Uterus (tissue), 4 donors: Measurements from ENCODE around the gene CCDC50. TPM values are rescaled to one million over a fixed set of nuclear protein-coding genes. Genes with fewer than 3 reads are reported as not detected.

Experiments used
- DNase-seq, 2 donors: peaks; one replicate each; pipeline ENCODE4 v3.0.0-alpha.2; 2019 to 2020
- H3K27ac ChIP-seq, 2 donors: fragments of 200-600 bp; sonication (generic); 1 replicate in 1 of 2; 2 replicates in 1 of 2; pipeline ENCODE4 v1.5.1; 2016 to 2018
- H3K27me3 ChIP-seq, 2 donors: fragments of 200-600 bp; sonication (generic); one replicate each; pipeline ENCODE4 v1.5.1; 2018 to 2019; ENCODE audit warnings: control low read depth in 1 of 2
- H3K36me3 ChIP-seq, 2 donors: fragments of 200-600 bp; sonication (generic); one replicate each; pipeline ENCODE4 v1.5.1; 2019; ENCODE audit warnings: control low read depth in 1 of 2
- H3K4me1 ChIP-seq, 2 donors: fragments of 200-600 bp; sonication (generic); one replicate each; pipeline ENCODE4 v1.5.1; 2018 to 2019; ENCODE audit warnings: control low read depth in 1 of 2
- H3K4me3 ChIP-seq, 2 donors: fragments of 200-600 bp; sonication (generic); 1 replicate in 1 of 2; 2 replicates in 1 of 2; pipeline ENCODE4 v1.5.1; 2018 to 2019; ENCODE audit warnings: mild to moderate bottlenecking in 1 of 2
- H3K9me3 ChIP-seq, 2 donors: fragments of 200-600 bp; sonication (generic); one replicate each; pipeline ENCODE4 v1.5.1; 2019; ENCODE audit warnings: control low read depth in 1 of 2
- CTCF ChIP-seq, 4 experiments: fragments of 200-600 bp in 2 of 4; fragments of 450-650 bp in 2 of 4; sonication (generic) in 2 of 4; IDR thresholded peaks; one replicate each; pipeline ENCODE4 v1.5.1; 2016 to 2019; ENCODE audit warnings: antibody characterized with exemption in 4 of 4, mild to moderate bottlenecking in 2 of 4, moderate library complexity in 1 of 4
- POLR2A ChIP-seq, 2 donors: fragments of 450-650 bp; IDR thresholded peaks; one replicate each; pipeline ENCODE4 v1.6.1; 2016; ENCODE audit warnings: antibody characterized with exemption in 2 of 2, mild to moderate bottlenecking in 1 of 2, moderate library complexity in 1 of 2
- intact Hi-C: fragments of 100-400 bp; cut with DNase I; formaldehyde crosslinking; loops from one replicate; pipeline ENCODE4 v1.15.1; 2023; ENCODE audit warnings: low total_unique reads
- total RNA-seq, 4 donors: library from RNA; depleted of rRNA in 3 of 4; stranded (reverse); fragments of >200 nt in 3 of 4; gene quantifications; one replicate each; pipeline versions ENCODE4 v1.1.0 to v1.2.4, GENCODE V29; 2014 to 2023
- donor health status: DM: yes; HTN: yes; CAD: no.

CCDC50 gene
- total RNA-seq, 4 donors from 2014 or later: 68.4 to 342 (median 96.1) TPM

GRCh38 chr3:191381303-191381702 lies 52.1 kb downstream of the CCDC50 start:
- H3K4me3 ChIP-seq: no peak overlapping the region
- DNase-seq: no peak
- H3K4me1 ChIP-seq: peaks cover 0 to 3% of the 10 kb centered on the region in 2 donors
- no peak overlapping the region for H3K27ac ChIP-seq
- H3K36me3 ChIP-seq: no peaks in the 10 kb centered on the region
- H3K27me3 ChIP-seq: no peaks in the 10 kb centered on the region
- no peaks in the 10 kb centered on the region for H3K9me3 ChIP-seq
- TF ChIP-seq CTCF (IDR thresholded peaks at IDR 0.05) (no peak), POLR2A (IDR thresholded peaks at IDR 0.05) (no peak)
- intact Hi-C loops: no loop called here

GRCh38 chr3:191382661-191383060 lies 53.5 kb downstream of the CCDC50 start:
- no peak overlapping the region for H3K4me3 ChIP-seq
- H3K4me1 ChIP-seq: peaks cover 0 to 3% of the 10 kb centered on the region in 2 donors
- H3K9me3 ChIP-seq: no peaks in the 10 kb centered on the region
- H3K27ac ChIP-seq: no peak overlapping the region
- DNase-seq: no peak
- intact Hi-C loops: no loop called here
- H3K27me3 ChIP-seq: no peaks in the 10 kb centered on the region
- H3K36me3 ChIP-seq: no peaks in the 10 kb centered on the region
- TF ChIP-seq CTCF (IDR thresholded peaks at IDR 0.05) (no peak), POLR2A (IDR thresholded peaks at IDR 0.05) (no peak)

- intact Hi-C loops: no loop called here
- no peak overlapping the region for H3K27ac ChIP-seq
- DNase-seq: no peak
- no peaks in the 10 kb centered on the region for H3K27me3 ChIP-seq
- TF ChIP-seq CTCF (IDR thresholded peaks at IDR 0.05) (no peak), POLR2A (IDR thresholded peaks at IDR 0.05) (no peak)
- no peaks in the 10 kb centered on the region for H3K9me3 ChIP-seq
- no peaks in the 10 kb centered on the region for H3K36me3 ChIP-seq
- peaks cover 0 to 3% of the 10 kb centered on the region in 2 donors for H3K4me1 ChIP-seq
- H3K4me3 ChIP-seq: no peak overlapping the region
These were observed 53.9 kb downstream of the CCDC50 start for GRCh38 chr3:191383124-191383523.

- H3K9me3 ChIP-seq: no peaks in the 10 kb centered on the region
- TF ChIP-seq POLR2A (IDR thresholded peaks at IDR 0.05): no peak
- intact Hi-C loops: no loop called here
- DNase-seq: no peak
- H3K4me3 ChIP-seq: no peak overlapping the region
- no peak overlapping the region for H3K27ac ChIP-seq
- no peaks in the 10 kb centered on the region for H3K4me1 ChIP-seq
- H3K27me3 ChIP-seq: no peaks in the 10 kb centered on the region
- no peaks in the 10 kb centered on the region for H3K36me3 ChIP-seq
These were observed 55.9 kb downstream of the CCDC50 start for GRCh38 chr3:191385101-191385500.

- Histone ChIP-seq H3K36me3 (no peaks in the 10 kb centered on the region), H3K4me1 (no peaks in the 10 kb centered on the region), H3K4me3 (no peak overlapping the region), H3K27ac (no peak overlapping the region), H3K9me3 (no peaks in the 10 kb centered on the region), H3K27me3 (no peaks in the 10 kb centered on the region)
- no peak for TF ChIP-seq POLR2A (IDR thresholded peaks at IDR 0.05)
- TF ChIP-seq CTCF (IDR thresholded peaks at IDR 0.05): no peak
- DNase-seq: no peak
- intact Hi-C loops: no loop called here
These were observed 58.4 kb downstream of the CCDC50 start for GRCh38 chr3:191387441-191388077.

GRCh38 chr3:191388823-191389222 lies 59.6 kb downstream of the CCDC50 start:
- intact Hi-C loops: no loop called here
- Histone ChIP-seq H3K36me3 (no peaks in the 10 kb centered on the region), H3K27ac (no peak overlapping the region), H3K4me3 (no peak overlapping the region), H3K4me1 (no peaks in the 10 kb centered on the region), H3K27me3 (no peaks in the 10 kb centered on the region), H3K9me3 (no peaks in the 10 kb centered on the region)
- DNase-seq: no peak
- TF ChIP-seq POLR2A (IDR thresholded peaks at IDR 0.05) (no peak), CTCF (IDR thresholded peaks at IDR 0.05) (peak in 2 of 4 experiments; percentile 9 to 13)
